B cell (primary cell): ENCODE results near the gene ANO2.

Experiments
- CTCF ChIP-seq: fragments of 200-600 bp; IDR thresholded peaks from one replicate; pipeline ENCODE4 v1.8.0; 2022; ENCODE audit warnings: antibody characterized with exemption, mild to moderate bottlenecking
- EZH2 ChIP-seq: IDR thresholded peaks from 2 replicates; pipeline ENCODE4 v1.6.1; 2012; ENCODE audit warnings: borderline replicate concordance, low read depth, mild to moderate bottlenecking, moderate library complexity, low read length; ENCODE audit not compliant: insufficient read depth, poor library complexity, severe bottlenecking

- TF ChIP-seq CTCF (no peak), EZH2 (no peak)
Observed at GRCh38 chr12:5554711-5555110, 390.3 kb downstream of the ANO2 start.
